Testis (tissue), 2 donors: ENCODE results near the gene MLF2.

Experiments
- POLR2A ChIP-seq: fragments of 450-650 bp; IDR thresholded peaks from one replicate; pipeline ENCODE4 v1.6.1; 2017; ENCODE audit warnings: antibody characterized with exemption, mild to moderate bottlenecking, moderate library complexity
- TF ChIP-seq, protein P1 (sequence below), 3 experiments: fragments of 450-650 bp in 2 of 3; fragments of 200-600 bp in 1 of 3; sonication (generic) in 1 of 3; IDR thresholded peaks; one replicate each; pipeline ENCODE4 v1.5.1; 2016 to 2019; ENCODE audit warnings: antibody characterized with exemption in 3 of 3, mild to moderate bottlenecking in 2 of 3, moderate library complexity in 1 of 3

GRCh38 chr12:6784296-6784695, 31.4 kb upstream of the MLF2 start:
- TF ChIP-seq, protein P1, sequence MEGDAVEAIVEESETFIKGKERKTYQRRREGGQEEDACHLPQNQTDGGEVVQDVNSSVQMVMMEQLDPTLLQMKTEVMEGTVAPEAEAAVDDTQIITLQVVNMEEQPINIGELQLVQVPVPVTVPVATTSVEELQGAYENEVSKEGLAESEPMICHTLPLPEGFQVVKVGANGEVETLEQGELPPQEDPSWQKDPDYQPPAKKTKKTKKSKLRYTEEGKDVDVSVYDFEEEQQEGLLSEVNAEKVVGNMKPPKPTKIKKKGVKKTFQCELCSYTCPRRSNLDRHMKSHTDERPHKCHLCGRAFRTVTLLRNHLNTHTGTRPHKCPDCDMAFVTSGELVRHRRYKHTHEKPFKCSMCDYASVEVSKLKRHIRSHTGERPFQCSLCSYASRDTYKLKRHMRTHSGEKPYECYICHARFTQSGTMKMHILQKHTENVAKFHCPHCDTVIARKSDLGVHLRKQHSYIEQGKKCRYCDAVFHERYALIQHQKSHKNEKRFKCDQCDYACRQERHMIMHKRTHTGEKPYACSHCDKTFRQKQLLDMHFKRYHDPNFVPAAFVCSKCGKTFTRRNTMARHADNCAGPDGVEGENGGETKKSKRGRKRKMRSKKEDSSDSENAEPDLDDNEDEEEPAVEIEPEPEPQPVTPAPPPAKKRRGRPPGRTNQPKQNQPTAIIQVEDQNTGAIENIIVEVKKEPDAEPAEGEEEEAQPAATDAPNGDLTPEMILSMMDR (IDR thresholded peaks at IDR 0.05), result no peak
- no peak for TF ChIP-seq POLR2A
